ENCODE data around the gene PLEKHH3. TPM values are rescaled to one million over a fixed set of nuclear protein-coding genes. Genes with fewer than 3 reads are reported as not detected.
"Not testable (repeated sequence)": the region's sequence is repeated elsewhere in the genome, so short reads cannot be mapped to it uniquely, and the experiment has no call there.

PLEKHH3 gene
- total RNA-seq, 2 donors from 2014 or later, result 18.1 to 19.9 TPM

- DNase-seq (no peak), ATAC-seq (no peak)
- intact Hi-C loops (cut with DNase I), result no loop called here
Measured at GRCh38 chr17:42657824-42658588, 18.8 kb downstream of the PLEKHH3 start.

- ATAC-seq (no peak), DNase-seq (no peak)
- intact Hi-C loops (cut with DNase I), result no loop called here
Measured at GRCh38 chr17:42655528-42655927, 21.3 kb downstream of the PLEKHH3 start.

- DNase-seq, result peak; percentile 73
- ATAC-seq, result peak; percentile 90 to 91
- intact Hi-C loops (cut with DNase I), result loop anchor here in 1 of 2 donors (5.0 kb wide), 1 partner anchor 36 kb away; no protein-coding TSS in a partner anchor
Measured at GRCh38 chr17:42653179-42654124, 23.3 kb downstream of the PLEKHH3 start.

- no peak for ATAC-seq
- intact Hi-C loops (cut with DNase I), result loop anchor here in 1 of 2 donors (5.0 kb wide), 1 partner anchor 34 kb away; no protein-coding TSS in a partner anchor
- no peak for DNase-seq
Measured at GRCh38 chr17:42651392-42651791, 25.4 kb downstream of the PLEKHH3 start.

- DNase-seq (no peak), ATAC-seq (no peak)
- intact Hi-C loops (cut with DNase I), result no loop called here
Measured at GRCh38 chr17:42647778-42648177, 29.0 kb downstream of the PLEKHH3 start.

GRCh38 chr17:42642336-42642735 lies 34.5 kb downstream of the PLEKHH3 start:
- intact Hi-C loops (cut with DNase I), result no loop called here
- no peak for DNase-seq
- ATAC-seq, result no peak

GRCh38 chr17:42640121-42640520 lies 36.7 kb downstream of the PLEKHH3 start:
- ATAC-seq (no peak), DNase-seq (no peak)
- intact Hi-C loops (cut with DNase I), result no loop called here

GRCh38 chr17:42639525-42640113 lies 37.2 kb downstream of the PLEKHH3 start:
- no peak for ATAC-seq
- intact Hi-C loops (cut with DNase I), result no loop called here
- no peak for DNase-seq

GRCh38 chr17:42632949-42633444 lies 43.8 kb downstream of the PLEKHH3 start:
- intact Hi-C loops (cut with DNase I), result no loop called here
- DNase-seq (no peak), ATAC-seq (no peak)

GRCh38 chr17:42629411-42630009 lies 47.3 kb downstream of the PLEKHH3 start:
- ATAC-seq, result no peak
- DNase-seq, result no peak
- intact Hi-C loops (cut with DNase I), result no loop called here

- DNase-seq; intact Hi-C loops (cut with DNase I); ATAC-seq: not testable (repeated sequence)
Measured at GRCh38 chr17:42627032-42627764, 49.6 kb downstream of the PLEKHH3 start.

- ATAC-seq, result peak in 1 of 2 donors; percentile 55
- DNase-seq, result no peak
- intact Hi-C loops (cut with DNase I), result no loop called here
Measured at GRCh38 chr17:42623732-42624596, 52.8 kb downstream of the PLEKHH3 start.

- ATAC-seq (no peak), DNase-seq (no peak)
- intact Hi-C loops (cut with DNase I), result no loop called here
Measured at GRCh38 chr17:42623271-42623670, 53.5 kb downstream of the PLEKHH3 start.

- ATAC-seq; intact Hi-C loops (cut with DNase I); DNase-seq: not testable (repeated sequence)
Measured at GRCh38 chr17:42621987-42622386, 54.8 kb downstream of the PLEKHH3 start.

- ATAC-seq, result peak; percentile 84 to 94
- intact Hi-C loops (cut with DNase I), result loop anchor here in 1 of 2 donors (5.0 kb wide), 1 partner anchor 34 kb away; no protein-coding TSS in a partner anchor
- peak; percentile 40 for DNase-seq
Measured at GRCh38 chr17:42618442-42619150, 58.2 kb downstream of the PLEKHH3 start.

- DNase-seq (no peak), ATAC-seq (peak in 1 of 2 donors; percentile 9)
- intact Hi-C loops (cut with DNase I), result loop anchor here in 1 of 2 donors (5.0 kb wide), 1 partner anchor 34 kb away; no protein-coding TSS in a partner anchor
Measured at GRCh38 chr17:42617956-42618431, 58.8 kb downstream of the PLEKHH3 start.

Measured in left cardiac atrium (tissue), 4 donors.